NCI-H2196 (cell line): ENCODE data around the gene RXRB.

Experiments
- DNase-seq: peaks from one replicate; lab custom pipeline; 2025; ENCODE audit not compliant: unreplicated experiment; lab: John Stamatoyannopoulos, UW

Gene RXRB

GRCh38 chr6:33177552-33178446 is 22.7 kb downstream of the RXRB start:
- no peak for DNase-seq

GRCh38 chr6:33176906-33177305 is 23.6 kb downstream of the RXRB start:
- no peak for DNase-seq

GRCh38 chr6:33175436-33176069 is 24.9 kb downstream of the RXRB start:
- DNase-seq: no peak

- no peak for DNase-seq
Observed at GRCh38 chr6:33174784-33175183, 25.7 kb downstream of the RXRB start.

GRCh38 chr6:33173535-33174180 is 26.8 kb downstream of the RXRB start:
- DNase-seq: no peak

- no peak for DNase-seq
Observed at GRCh38 chr6:33172688-33173534, 27.6 kb downstream of the RXRB start.

GRCh38 chr6:33171880-33172687 is 28.4 kb downstream of the RXRB start:
- no peak for DNase-seq

- no peak for DNase-seq
Observed at GRCh38 chr6:33171016-33171879, 29.2 kb downstream of the RXRB start.

- DNase-seq: no peak
Observed at GRCh38 chr6:33170176-33171015, 30.1 kb downstream of the RXRB start.

- no peak for DNase-seq
Observed at GRCh38 chr6:33169291-33170175, 30.9 kb downstream of the RXRB start.

GRCh38 chr6:33168639-33169038 is 31.8 kb downstream of the RXRB start:
- no peak for DNase-seq

- DNase-seq: no peak
Observed at GRCh38 chr6:33168284-33168601, 32.2 kb downstream of the RXRB start.

GRCh38 chr6:33167374-33168283 is 32.8 kb downstream of the RXRB start:
- no peak for DNase-seq

- DNase-seq: no peak
Observed at GRCh38 chr6:33166811-33167210, 33.7 kb downstream of the RXRB start.

- DNase-seq: no peak
Observed at GRCh38 chr6:33166363-33166762, 34.1 kb downstream of the RXRB start.

GRCh38 chr6:33165581-33166258 is 34.7 kb downstream of the RXRB start:
- no peak for DNase-seq
